GM12878 (cell line): ENCODE data around the gene DNAJC27. TPM values are rescaled to one million over a fixed set of nuclear protein-coding genes. Genes with fewer than 3 reads are reported as not detected.

Experiments used
- ATF7 ChIP-seq: fragments of 450-650 bp; IDR thresholded peaks from 2 replicates; pipeline ENCODE4 v1.6.1; 2016; ENCODE audit warnings: low read depth, mild to moderate bottlenecking
- CREM ChIP-seq: IDR thresholded peaks from 2 replicates; pipeline ENCODE4 v1.6.1; 2014; ENCODE audit warnings: antibody characterized with exemption, low read depth
- EGR1 ChIP-seq, 2 experiments: IDR thresholded peaks; 1 replicate in 1 of 2; 2 replicates in 1 of 2; pipeline ENCODE4 v1.6.1; 2011 to 2012; ENCODE audit warnings: low read depth in 2 of 2, low read length in 2 of 2, borderline replicate concordance in 1 of 2, mild to moderate bottlenecking in 1 of 2, moderate library complexity in 1 of 2
- ESRRA ChIP-seq: IDR thresholded peaks from 2 replicates; pipeline ENCODE4 v1.6.1; 2012; ENCODE audit warnings: mild to moderate bottlenecking, low read length, improper control_type of control experiment
- EZH2 ChIP-seq: IDR thresholded peaks from 2 replicates; pipeline ENCODE4 v1.6.1; 2012; ENCODE audit warnings: low read depth, mild to moderate bottlenecking, control low read depth, inconsistent platforms, low read length, borderline replicate concordance; ENCODE audit not compliant: control insufficient read depth
- FOXK2 ChIP-seq: fragments of 450-650 bp; IDR thresholded peaks from 2 replicates; pipeline ENCODE4 v1.6.1; 2017; ENCODE audit warnings: mild to moderate bottlenecking, moderate library complexity
- FOXM1 ChIP-seq: IDR thresholded peaks from 2 replicates; pipeline ENCODE4 v1.6.1; 2012; ENCODE audit warnings: low read depth, mild to moderate bottlenecking, inconsistent platforms, low read length, moderate library complexity
- GATAD2B ChIP-seq: fragments of 450-650 bp; conservative IDR thresholded peaks from 2 replicates; pipeline ENCODE4 v1.6.1; 2017; ENCODE audit warnings: low read depth, mild to moderate bottlenecking, moderate library complexity
- HDGF ChIP-seq: fragments of 450-650 bp; IDR thresholded peaks from 2 replicates; pipeline ENCODE4 v1.6.1; 2016; ENCODE audit warnings: antibody characterized with exemption
- MYB ChIP-seq: fragments of 150-350 bp; IDR thresholded peaks from 2 replicates; pipeline ENCODE4 v1.6.1; 2014; ENCODE audit warnings: mild to moderate bottlenecking, low read depth, low read length, borderline replicate concordance
- NFIC ChIP-seq: IDR thresholded peaks from 2 replicates; pipeline ENCODE4 v1.6.1; 2012; ENCODE audit warnings: low read depth, mild to moderate bottlenecking, inconsistent platforms, low read length, moderate library complexity
- NFYB ChIP-seq: IDR thresholded peaks from 2 replicates; pipeline ENCODE4 v1.6.1; 2011; ENCODE audit warnings: low read depth, mild to moderate bottlenecking, low read length, improper control_type of control experiment, moderate library complexity; ENCODE audit not compliant: insufficient read depth
- POLR2A ChIP-seq: IDR thresholded peaks from 2 replicates; pipeline ENCODE4 v1.6.1; 2011; ENCODE audit warnings: low read depth, mild to moderate bottlenecking, low read length
- POLR2AphosphoS2 ChIP-seq: IDR thresholded peaks from 2 replicates; pipeline ENCODE4 v1.6.1; 2011; ENCODE audit warnings: low read depth, mild to moderate bottlenecking, low read length, improper control_type of control experiment, moderate library complexity
- RAD51 ChIP-seq: fragments of 450-650 bp; IDR thresholded peaks from 2 replicates; pipeline ENCODE4 v1.6.1; 2016; ENCODE audit warnings: moderate library complexity, mild to moderate bottlenecking, inconsistent platforms
- SREBF1 ChIP-seq: IDR thresholded peaks from 2 replicates; pipeline ENCODE4 v1.6.1; 2012; ENCODE audit warnings: mild to moderate bottlenecking, low read length
- SRF ChIP-seq, 2 experiments: IDR thresholded peaks; 2 replicates each; pipeline ENCODE4 v1.6.1; 2011; ENCODE audit warnings: low read depth in 2 of 2, low read length in 2 of 2, mild to moderate bottlenecking in 1 of 2, moderate library complexity in 1 of 2
- TCF7 ChIP-seq: IDR thresholded peaks from 2 replicates; pipeline ENCODE4 v1.6.1; 2014; ENCODE audit warnings: antibody characterized with exemption, borderline replicate concordance
- USF1 ChIP-seq: IDR thresholded peaks from 2 replicates; pipeline ENCODE4 v1.6.1; 2011; ENCODE audit warnings: borderline replicate concordance, low read depth, mild to moderate bottlenecking, moderate library complexity, mixed read lengths, low read length; ENCODE audit not compliant: insufficient read depth; ENCODE audit errors: extremely low read length
- ZBED1 ChIP-seq: IDR thresholded peaks from 2 replicates; pipeline ENCODE4 v1.6.1; 2016; ENCODE audit warnings: borderline replicate concordance
- ZBTB4 ChIP-seq: fragments of 450-650 bp; formaldehyde crosslinking; IDR thresholded peaks from 2 replicates; pipeline ENCODE4 v1.4.0; 2022; ENCODE audit warnings: mild to moderate bottlenecking, moderate library complexity
- polyA plus RNA-seq, 11 experiments: library from polyadenylated mRNA; depleted of rRNA in 4 of 11; unstranded in 6 of 11; stranded (reverse) in 5 of 11; fragments of >200 nt; fragmentation: Nextera tagmentation in 4 of 11; fragmentation: Illumina TruSeq in 1 of 11; extraction: Ambion mirVana in 4 of 11; extraction: Trizol in 1 of 11; gene quantifications; 1 replicate in 1 of 11; 2 replicates in 10 of 11; pipeline versions ENCODE4 v1.2.1 to v1.2.3, GENCODE V29; 2011 to 2016; ENCODE audit warnings: inconsistent platforms in 2 of 11, missing spikeins in 2 of 11, low read depth in 1 of 11
- total RNA-seq, 4 experiments: library from RNA; depleted of rRNA in 3 of 4; stranded (reverse); fragments of >200 nt in 3 of 4; fragmentation: Illumina TruSeq in 1 of 4; extraction: Trizol in 1 of 4; gene quantifications; 2 replicates each; pipeline versions ENCODE4 v1.2.1 to v1.2.3, GENCODE V29; 2013 to 2021
- TF ChIP-seq, protein P1 (sequence below): fragments of 450-650 bp; IDR thresholded peaks from 2 replicates; pipeline ENCODE4 v1.6.1; 2017; ENCODE audit warnings: mild to moderate bottlenecking, low read depth, inconsistent platforms; ENCODE audit not compliant: poor library complexity, severe bottlenecking
- TF ChIP-seq, protein P2 (sequence below): IDR thresholded peaks from 2 replicates; pipeline ENCODE4 v1.6.1; 2012; ENCODE audit warnings: low read depth, low read length, improper control_type of control experiment
- TF ChIP-seq, protein P3 (sequence below): IDR thresholded peaks from 2 replicates; pipeline ENCODE4 v1.6.1; 2011; ENCODE audit warnings: borderline replicate concordance, low read depth, mild to moderate bottlenecking, moderate library complexity, low read length; ENCODE audit not compliant: insufficient read depth, poor library complexity, severe bottlenecking

Gene DNAJC27
- total and polyA plus RNA-seq, 10 of the 15 experiments (the other 5 are each of a cell fraction or from before 2014, with no cell fraction given): 0.95 to 9.6 (median 3.7) TPM

DNA sequence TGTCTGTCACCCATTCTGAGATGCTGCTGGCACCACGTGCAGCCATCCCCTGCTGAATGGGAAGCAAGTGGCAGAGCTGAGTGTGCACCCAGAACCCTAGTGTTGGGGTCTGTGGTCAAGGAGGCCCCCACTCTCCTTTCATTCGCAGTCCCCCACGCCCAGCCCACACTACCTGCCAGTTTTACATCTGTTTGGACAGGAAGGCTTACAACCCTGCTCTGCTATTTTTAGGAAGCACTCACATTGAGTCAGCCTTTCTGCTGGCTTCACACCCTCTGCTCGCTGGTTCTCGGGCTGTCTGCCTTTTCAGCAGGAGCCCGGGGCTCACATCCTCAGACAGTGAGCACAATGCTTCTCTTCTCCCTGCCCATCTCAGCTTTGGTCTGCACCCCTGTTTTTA lies 41.0 kb downstream of the DNAJC27 start (continued):
- no peak for TF ChIP-seq ZBED1
- no peak for TF ChIP-seq POLR2AphosphoS2
- no peak for TF ChIP-seq ATF7
- TF ChIP-seq TCF7: no peak
- 0 out of 2 replicates have a peak, but pooled peaks have one; percentile 28 for TF ChIP-seq NFIC
- no peak for TF ChIP-seq HDGF
- TF ChIP-seq ZBTB4 (CRISPR knock-in tag): no peak
- TF ChIP-seq, protein P1, sequence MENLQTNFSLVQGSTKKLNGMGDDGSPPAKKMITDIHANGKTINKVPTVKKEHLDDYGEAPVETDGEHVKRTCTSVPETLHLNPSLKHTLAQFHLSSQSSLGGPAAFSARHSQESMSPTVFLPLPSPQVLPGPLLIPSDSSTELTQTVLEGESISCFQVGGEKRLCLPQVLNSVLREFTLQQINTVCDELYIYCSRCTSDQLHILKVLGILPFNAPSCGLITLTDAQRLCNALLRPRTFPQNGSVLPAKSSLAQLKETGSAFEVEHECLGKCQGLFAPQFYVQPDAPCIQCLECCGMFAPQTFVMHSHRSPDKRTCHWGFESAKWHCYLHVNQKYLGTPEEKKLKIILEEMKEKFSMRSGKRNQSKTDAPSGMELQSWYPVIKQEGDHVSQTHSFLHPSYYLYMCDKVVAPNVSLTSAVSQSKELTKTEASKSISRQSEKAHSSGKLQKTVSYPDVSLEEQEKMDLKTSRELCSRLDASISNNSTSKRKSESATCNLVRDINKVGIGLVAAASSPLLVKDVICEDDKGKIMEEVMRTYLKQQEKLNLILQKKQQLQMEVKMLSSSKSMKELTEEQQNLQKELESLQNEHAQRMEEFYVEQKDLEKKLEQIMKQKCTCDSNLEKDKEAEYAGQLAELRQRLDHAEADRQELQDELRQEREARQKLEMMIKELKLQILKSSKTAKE: no peak
- TF ChIP-seq ESRRA: no peak
- no peak for TF ChIP-seq SRF (IDR thresholded peaks at IDR 0.05; ENCODE audit: low read depth in 2 of 2, low read length in 2 of 2)
- TF ChIP-seq EZH2: no peak
- TF ChIP-seq RAD51: no peak
- TF ChIP-seq, protein P2, sequence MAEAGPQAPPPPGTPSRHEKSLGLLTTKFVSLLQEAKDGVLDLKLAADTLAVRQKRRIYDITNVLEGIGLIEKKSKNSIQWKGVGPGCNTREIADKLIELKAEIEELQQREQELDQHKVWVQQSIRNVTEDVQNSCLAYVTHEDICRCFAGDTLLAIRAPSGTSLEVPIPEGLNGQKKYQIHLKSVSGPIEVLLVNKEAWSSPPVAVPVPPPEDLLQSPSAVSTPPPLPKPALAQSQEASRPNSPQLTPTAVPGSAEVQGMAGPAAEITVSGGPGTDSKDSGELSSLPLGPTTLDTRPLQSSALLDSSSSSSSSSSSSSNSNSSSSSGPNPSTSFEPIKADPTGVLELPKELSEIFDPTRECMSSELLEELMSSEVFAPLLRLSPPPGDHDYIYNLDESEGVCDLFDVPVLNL: no peak
- 0 out of 2 replicates have a peak, but pooled peaks have one; percentile 38 for TF ChIP-seq FOXM1
- TF ChIP-seq USF1: no peak
- TF ChIP-seq POLR2A: no peak
- TF ChIP-seq CREM: peak; percentile 37; the same call in 1 of the 2 replicates
- TF ChIP-seq, protein P3, sequence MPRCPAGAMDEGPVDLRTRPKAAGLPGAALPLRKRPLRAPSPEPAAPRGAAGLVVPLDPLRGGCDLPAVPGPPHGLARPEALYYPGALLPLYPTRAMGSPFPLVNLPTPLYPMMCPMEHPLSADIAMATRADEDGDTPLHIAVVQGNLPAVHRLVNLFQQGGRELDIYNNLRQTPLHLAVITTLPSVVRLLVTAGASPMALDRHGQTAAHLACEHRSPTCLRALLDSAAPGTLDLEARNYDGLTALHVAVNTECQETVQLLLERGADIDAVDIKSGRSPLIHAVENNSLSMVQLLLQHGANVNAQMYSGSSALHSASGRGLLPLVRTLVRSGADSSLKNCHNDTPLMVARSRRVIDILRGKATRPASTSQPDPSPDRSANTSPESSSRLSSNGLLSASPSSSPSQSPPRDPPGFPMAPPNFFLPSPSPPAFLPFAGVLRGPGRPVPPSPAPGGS: no peak
- no peak for TF ChIP-seq FOXK2
- TF ChIP-seq NFYB: no peak
- no peak for TF ChIP-seq MYB
- no peak for TF ChIP-seq SREBF1
- no peak for TF ChIP-seq EGR1 (IDR thresholded peaks at IDR 0.05; ENCODE audit: borderline replicate concordance in 1 of 2, low read depth in 2 of 2, low read length in 2 of 2)
- TF ChIP-seq GATAD2B: no peak
